Activated T-cell treated with anti-CD3 and anti-CD28 coated beads, Interleukin-2, amount 50 U/mL, for 72 hours (primary cell): Measurements from ENCODE around the gene PRICKLE3. TPM values are rescaled to one million over a fixed set of nuclear protein-coding genes. Genes with fewer than 3 reads are reported as not detected.
"Not testable (repeated sequence)": the region's sequence is repeated elsewhere in the genome, so short reads cannot be mapped to it uniquely, and the experiment has no call there.

Source experiments
- ATAC-seq, 2 donors: fragments of 150-1000 bp; cut with Tn5 transposase; replicated peaks in 1 of 2; 2 replicates each; pipeline ENCODE4 v1.10.0; 2021; ENCODE audit warnings: moderate library complexity in 2 of 2, mild to moderate bottlenecking in 1 of 2
- DNase-seq, 2 donors: peaks; one replicate each; pipeline ENCODE4 v3.0.0; 2021 to 2022; ENCODE audit warnings: mixed read lengths in 1 of 2
- H3K27ac Mint-ChIP-seq: one replicate; pipeline ENCODE4 v1.8.0; 2022; ENCODE audit warnings: mild to moderate bottlenecking, moderate library complexity, mixed read lengths
- H3K27me3 Mint-ChIP-seq: one replicate; pipeline ENCODE4 v1.8.0; 2022; ENCODE audit warnings: low read depth, mixed read lengths
- H3K36me3 Mint-ChIP-seq, 2 donors: one replicate each; pipeline ENCODE4 v1.8.0; 2022; ENCODE audit warnings: mixed read lengths in 2 of 2, mild to moderate bottlenecking in 1 of 2; ENCODE audit not compliant: insufficient read depth in 2 of 2
- H3K4me1 Mint-ChIP-seq: one replicate; pipeline ENCODE4 v1.8.0; 2022; ENCODE audit warnings: low read depth, mixed read lengths
- H3K4me3 Mint-ChIP-seq, 2 donors: one replicate each; pipeline ENCODE4 v1.8.0; 2022; ENCODE audit warnings: mild to moderate bottlenecking in 2 of 2, mixed read lengths in 2 of 2, moderate library complexity in 2 of 2
- H3K9me3 Mint-ChIP-seq, 2 donors: one replicate each; pipeline ENCODE4 v1.8.0; 2022; ENCODE audit warnings: mixed read lengths in 2 of 2
- total RNA-seq, 2 donors: library from RNA; stranded (reverse); gene quantifications; one replicate each; pipeline ENCODE4 v1.2.3, GENCODE V29; 2022

PRICKLE3 gene
- total RNA-seq, 2 donors from 2014 or later: 17.4 to 17.6 TPM

- peaks cover 9% of the 10 kb centered on the region for H3K27me3 Mint-ChIP-seq
- H3K36me3 Mint-ChIP-seq: peaks cover 5 to 10% of the 10 kb centered on the region in 2 donors
- no peak overlapping the region for H3K27ac Mint-ChIP-seq
- peaks cover 23% of the 10 kb centered on the region for H3K4me1 Mint-ChIP-seq
- DNase-seq (no peak), ATAC-seq (no peak)
- H3K4me3 Mint-ChIP-seq: no peak overlapping the region
- no peaks in the 10 kb centered on the region for H3K9me3 Mint-ChIP-seq
These were observed 838 bp upstream of the PRICKLE3 start for GRCh38 chrX:49187028-49187394.

DNA sequence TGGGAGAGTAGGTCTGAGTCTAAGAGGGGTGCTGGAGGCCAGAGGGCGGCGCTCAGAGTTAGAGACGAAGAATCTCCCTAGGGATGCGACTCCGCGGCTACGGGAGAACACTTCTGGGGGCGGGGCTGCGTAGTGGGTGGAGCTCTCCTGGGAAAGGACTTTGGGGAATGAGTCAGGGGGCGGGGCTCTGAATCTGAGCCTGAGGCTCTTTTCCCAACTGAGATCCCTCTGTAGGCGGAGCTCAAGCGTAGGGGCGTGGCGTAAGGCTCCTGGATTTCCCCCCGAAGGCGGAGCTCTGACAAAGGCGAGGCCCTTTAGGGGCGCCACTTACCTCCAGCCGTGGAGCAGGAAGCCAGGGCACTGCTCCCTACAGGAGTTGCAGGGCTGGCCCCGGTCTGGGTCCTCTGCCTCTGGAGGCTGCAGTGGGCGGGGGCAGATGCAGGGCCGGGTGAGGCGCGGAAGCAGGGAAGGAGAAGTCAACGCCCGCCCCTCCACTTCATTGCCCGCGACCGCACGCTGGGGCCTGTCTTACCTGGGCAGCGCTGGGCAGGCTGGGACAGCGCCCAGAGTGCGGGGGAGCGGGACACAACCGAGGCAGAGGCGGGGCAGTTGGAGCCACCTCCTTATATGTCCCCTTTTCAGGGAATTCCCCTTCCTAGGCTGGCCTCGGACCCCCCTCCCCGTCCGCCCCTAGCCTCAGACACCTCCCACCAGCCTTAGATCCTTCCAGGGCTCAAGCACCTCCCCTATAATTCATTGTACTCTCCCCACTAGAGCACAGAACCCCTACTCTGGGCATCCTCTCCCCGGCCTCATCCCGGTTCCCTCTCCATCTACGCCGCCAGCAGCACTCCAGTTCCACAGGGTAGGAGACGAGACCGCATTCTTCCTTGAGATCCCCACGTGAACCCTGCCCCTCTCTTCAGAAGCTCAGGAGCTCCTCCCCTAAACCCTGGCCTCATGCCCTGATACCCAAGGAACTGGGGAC is 1.6 kb downstream of the PRICKLE3 start:
- peak overlapping the region; percentile 43 for H3K27ac Mint-ChIP-seq
- peak; percentile 29 to 48 for DNase-seq
- peak; percentile 51 to 52 for ATAC-seq
- peaks cover 4 to 7% of the 10 kb centered on the region in 2 donors for H3K36me3 Mint-ChIP-seq
- peaks cover 9% of the 10 kb centered on the region for H3K4me1 Mint-ChIP-seq
- H3K9me3 Mint-ChIP-seq: no peaks in the 10 kb centered on the region
- H3K27me3 Mint-ChIP-seq: no peaks in the 10 kb centered on the region
- peak overlapping the region; percentile 81 to 88 for H3K4me3 Mint-ChIP-seq

DNA sequence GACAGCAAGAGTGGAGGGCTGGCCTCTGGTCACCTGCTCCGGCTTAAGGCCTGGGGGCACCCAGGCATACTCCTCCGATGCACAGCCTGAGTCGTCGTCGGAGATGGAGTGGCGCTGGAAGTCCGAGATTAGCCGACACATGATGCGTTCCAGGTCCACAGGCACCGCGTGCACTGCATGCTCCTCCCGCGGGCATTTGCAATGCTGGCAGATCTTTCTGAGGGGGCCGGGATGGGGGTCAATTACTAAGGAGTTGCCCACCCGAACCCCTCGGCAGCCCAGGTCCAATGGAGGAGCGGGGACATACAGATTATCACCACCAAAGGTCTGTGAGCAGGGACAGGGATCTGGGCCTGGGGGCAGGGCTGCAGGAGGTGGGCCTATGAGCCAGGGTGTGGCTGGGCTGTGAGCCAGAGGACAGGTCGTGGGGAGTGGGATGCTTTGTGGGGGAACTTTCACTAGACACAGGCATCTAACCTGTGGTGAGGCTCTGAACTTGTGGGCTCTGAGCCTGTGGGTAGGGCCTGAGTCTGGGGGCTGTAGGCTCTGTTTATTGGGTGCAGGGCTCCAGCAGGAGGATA is 2.4 kb downstream of the PRICKLE3 start:
- Mint-ChIP-seq H3K9me3 (no peaks in the 10 kb centered on the region), H3K4me3 (peak overlapping the region; percentile 81 to 88)
- DNase-seq: no peak

DNA sequence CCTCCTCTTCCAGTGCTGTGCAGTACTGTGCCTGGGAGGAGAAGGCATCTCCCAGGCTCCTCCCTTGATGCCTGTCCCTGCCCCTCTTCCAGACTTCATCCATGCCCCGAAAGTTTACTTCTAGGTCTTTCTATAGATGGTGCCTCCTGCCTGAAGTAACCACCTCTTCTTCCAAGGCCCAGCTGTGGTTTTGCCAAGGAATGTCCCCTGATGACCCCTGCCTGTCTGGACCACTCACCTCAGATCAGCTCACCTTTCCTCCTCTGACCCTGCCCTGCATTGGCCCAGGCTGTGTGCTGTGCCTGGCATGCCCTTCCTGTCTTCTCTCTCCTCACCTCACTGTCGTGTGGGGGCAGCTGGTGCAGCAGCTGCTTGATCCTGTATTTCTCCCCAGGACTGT is 6.8 kb downstream of the PRICKLE3 start:
- Mint-ChIP-seq H3K27ac (peak overlapping the region; percentile 16), H3K36me3 (peaks cover 12 to 14% of the 10 kb centered on the region in 2 donors), H3K4me3 (no peak overlapping the region), H3K9me3 (no peaks in the 10 kb centered on the region), H3K27me3 (no peaks in the 10 kb centered on the region), H3K4me1 (peaks cover 12% of the 10 kb centered on the region)
- no peak for ATAC-seq
- DNase-seq: no peak

More for the DNA sequence above, 2.4 kb downstream of the PRICKLE3 start:
- Mint-ChIP-seq H3K4me1 (peaks cover 5% of the 10 kb centered on the region), H3K27ac (no peak overlapping the region), H3K36me3 (peaks cover 4 to 10% of the 10 kb centered on the region in 2 donors), H3K27me3 (no peaks in the 10 kb centered on the region)
- no peak for ATAC-seq

- peaks cover 12 to 14% of the 10 kb centered on the region in 2 donors for H3K36me3 Mint-ChIP-seq
- DNase-seq: no peak
These were observed 7.6 kb downstream of the PRICKLE3 start for GRCh38 chrX:49178537-49178936.

GRCh38 chrX:49177873-49178480 is 8.2 kb downstream of the PRICKLE3 start:
- Mint-ChIP-seq H3K4me1 (peaks cover 17% of the 10 kb centered on the region), H3K4me3 (no peak overlapping the region), H3K27me3 (no peaks in the 10 kb centered on the region), H3K9me3 (no peaks in the 10 kb centered on the region), H3K36me3 (peaks cover 15 to 17% of the 10 kb centered on the region in 2 donors), H3K27ac (no peak overlapping the region)
- ATAC-seq (peak; percentile 8 to 14), DNase-seq (no peak)

More at GRCh38 chrX:49178537-49178936, 7.6 kb downstream of the PRICKLE3 start:
- Mint-ChIP-seq H3K4me3 (no peak overlapping the region), H3K4me1 (peaks cover 12% of the 10 kb centered on the region), H3K9me3 (no peaks in the 10 kb centered on the region), H3K27ac (no peak overlapping the region), H3K27me3 (no peaks in the 10 kb centered on the region)
- no peak for ATAC-seq

GRCh38 chrX:49177338-49177833 is 8.8 kb downstream of the PRICKLE3 start:
- H3K9me3 Mint-ChIP-seq: no peaks in the 10 kb centered on the region
- H3K36me3 Mint-ChIP-seq: peaks cover 17% of the 10 kb centered on the region in 2 donors
- H3K27me3 Mint-ChIP-seq: no peaks in the 10 kb centered on the region
- H3K4me1 Mint-ChIP-seq: peaks cover 23% of the 10 kb centered on the region
- peak overlapping the region; percentile 36 for H3K27ac Mint-ChIP-seq
- ATAC-seq: peak; percentile 43 to 54
- H3K4me3 Mint-ChIP-seq: no peak overlapping the region
- no peak for DNase-seq

GRCh38 chrX:49176421-49177326 is 9.5 kb downstream of the PRICKLE3 start:
- Mint-ChIP-seq H3K4me3 (no peak overlapping the region), H3K27ac (no peak overlapping the region), H3K4me1 (peaks cover 23% of the 10 kb centered on the region), H3K36me3 (peaks cover 14% of the 10 kb centered on the region in 2 donors), H3K9me3 (no peaks in the 10 kb centered on the region), H3K27me3 (no peaks in the 10 kb centered on the region)
- no peak for ATAC-seq
- DNase-seq: no peak

GRCh38 chrX:49175435-49176274 is 10.5 kb downstream of the PRICKLE3 start:
- peaks cover 13 to 14% of the 10 kb centered on the region in 2 donors for H3K36me3 Mint-ChIP-seq
- H3K4me3 Mint-ChIP-seq: no peak overlapping the region

GRCh38 chrX:49174723-49175122 is 11.4 kb downstream of the PRICKLE3 start:
- Mint-ChIP-seq H3K4me3 (no peak overlapping the region), H3K9me3 (no peaks in the 10 kb centered on the region), H3K4me1 (peaks cover 27% of the 10 kb centered on the region), H3K27me3 (no peaks in the 10 kb centered on the region), H3K27ac (no peak overlapping the region), H3K36me3 (peaks cover 11 to 14% of the 10 kb centered on the region in 2 donors)
- ATAC-seq: no peak
- no peak for DNase-seq

More at GRCh38 chrX:49175435-49176274, 10.5 kb downstream of the PRICKLE3 start:
- no peak overlapping the region for H3K27ac Mint-ChIP-seq
- no peak for DNase-seq
- ATAC-seq: no peak
- H3K4me1 Mint-ChIP-seq: peaks cover 27% of the 10 kb centered on the region
- no peaks in the 10 kb centered on the region for H3K27me3 Mint-ChIP-seq
- no peaks in the 10 kb centered on the region for H3K9me3 Mint-ChIP-seq

DNA sequence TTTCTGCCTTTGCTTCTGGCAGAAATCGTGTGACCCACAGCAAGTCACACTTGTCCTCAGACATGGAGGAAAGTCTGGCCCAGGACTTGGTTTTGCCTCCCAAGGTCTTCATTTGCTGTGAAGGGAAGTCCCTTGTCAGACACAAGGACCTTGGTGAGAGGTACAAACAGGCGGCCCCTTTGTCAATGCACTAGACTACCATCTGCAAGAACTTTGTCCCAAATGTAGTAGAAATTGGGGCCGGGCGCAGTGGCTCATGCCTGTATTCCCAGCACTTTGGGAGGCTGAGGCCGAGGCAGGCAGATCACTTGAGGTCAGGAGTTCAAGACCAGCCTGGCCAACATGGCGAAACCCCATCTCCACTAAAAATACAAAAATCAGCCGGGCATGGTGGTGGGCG is 12.6 kb downstream of the PRICKLE3 start:
- not testable (repeated sequence) for ATAC-seq, H3K27ac Mint-ChIP-seq, DNase-seq, H3K9me3 Mint-ChIP-seq, H3K27me3 Mint-ChIP-seq
- peaks cover 33% of the 10 kb centered on the region for H3K4me1 Mint-ChIP-seq
- H3K4me3 Mint-ChIP-seq: peak overlapping the region; percentile 88 to 95
- peaks cover 8 to 14% of the 10 kb centered on the region in 2 donors for H3K36me3 Mint-ChIP-seq
